Naive B cell (primary cell): ENCODE measurements around the gene PTPRCAP. TPM values are rescaled to one million over a fixed set of nuclear protein-coding genes. Genes with fewer than 3 reads are reported as not detected.

Experiments
- ATAC-seq, 2 donors: fragments of 150-1000 bp; cut with Tn5 transposase; 2 replicates each; pipeline ENCODE4 v1.10.0; 2021; ENCODE audit warnings: low read depth in 2 of 2, mild to moderate bottlenecking in 2 of 2, moderate library complexity in 2 of 2
- DNase-seq: peaks from one replicate; pipeline ENCODE4 v3.0.0; 2022
- H3K27ac Mint-ChIP-seq, 6 donors: one replicate each; pipeline ENCODE4 v1.8.0; 2020 to 2022; ENCODE audit warnings: mild to moderate bottlenecking in 6 of 6, mixed read lengths in 6 of 6, moderate library complexity in 5 of 6, inconsistent platforms in 2 of 6
- H3K27me3 Mint-ChIP-seq, 3 donors: one replicate each; pipeline ENCODE4 v1.8.0; 2021 to 2022; ENCODE audit warnings: mixed read lengths in 3 of 3, mild to moderate bottlenecking in 1 of 3
- H3K36me3 Mint-ChIP-seq, 2 donors: one replicate each; pipeline ENCODE4 v1.8.0; 2020 to 2022; ENCODE audit warnings: mixed read lengths in 2 of 2, inconsistent platforms in 1 of 2, mild to moderate bottlenecking in 1 of 2
- H3K4me1 Mint-ChIP-seq, 3 donors: one replicate each; pipeline ENCODE4 v1.8.0; 2020 to 2022; ENCODE audit warnings: mixed read lengths in 3 of 3, inconsistent platforms in 1 of 3, mild to moderate bottlenecking in 1 of 3, moderate library complexity in 1 of 3
- H3K4me3 Mint-ChIP-seq, 8 donors: one replicate each; pipeline ENCODE4 v1.8.0; 2020 to 2022; ENCODE audit warnings: mild to moderate bottlenecking in 8 of 8, mixed read lengths in 8 of 8, moderate library complexity in 8 of 8, inconsistent platforms in 2 of 8
- H3K9me3 Mint-ChIP-seq, 7 donors: one replicate each; pipeline ENCODE4 v1.8.0; 2020 to 2022; ENCODE audit warnings: mixed read lengths in 7 of 7, mild to moderate bottlenecking in 5 of 7, inconsistent platforms in 2 of 7, moderate library complexity in 1 of 7
- polyA plus RNA-seq, 6 donors: library from polyadenylated mRNA; unstranded; fragments of 300-500 nt; fragmentation: Illumina TruSeq; gene quantifications; one replicate each; pipeline ENCODE4 v1.2.3, GENCODE V29; 2021; ENCODE audit warnings: low read depth in 6 of 6

Gene PTPRCAP
- polyA plus RNA-seq, 6 donors from 2014 or later: 953 to 1,146 (median 1,009) TPM

- DNase-seq (no peak), ATAC-seq (no peak)
- H3K27ac Mint-ChIP-seq: peak overlapping the region; percentile 16 to 82 (median 72)
- H3K4me1 Mint-ChIP-seq: peaks cover 32 to 58% (median 50%) of the 10 kb centered on the region in 3 donors
- H3K4me3 Mint-ChIP-seq: peak overlapping the region in 4 of 8 donors; percentile 19 to 70 (median 50)
- no peaks in the 10 kb centered on the region for H3K27me3 Mint-ChIP-seq
- no peaks in the 10 kb centered on the region for H3K9me3 Mint-ChIP-seq
- peaks cover 0 to 4% of the 10 kb centered on the region in 2 donors for H3K36me3 Mint-ChIP-seq
Measured at GRCh38 chr11:67396587-67397389, 40.7 kb downstream of the PTPRCAP start.

GRCh38 chr11:67396259-67396581 lies 41.3 kb downstream of the PTPRCAP start:
- no peaks in the 10 kb centered on the region for H3K9me3 Mint-ChIP-seq
- peak overlapping the region in 3 of 6 donors; percentile 30 to 79 (median 34) for H3K27ac Mint-ChIP-seq
- peaks cover 36 to 61% (median 54%) of the 10 kb centered on the region in 3 donors for H3K4me1 Mint-ChIP-seq
- DNase-seq (no peak), ATAC-seq (no peak)
- H3K36me3 Mint-ChIP-seq: peaks cover 0 to 4% of the 10 kb centered on the region in 2 donors
- peak overlapping the region in 2 of 8 donors; percentile 41 to 47 for H3K4me3 Mint-ChIP-seq
- H3K27me3 Mint-ChIP-seq: no peaks in the 10 kb centered on the region

GRCh38 chr11:67395555-67396258 lies 41.8 kb downstream of the PTPRCAP start:
- peak overlapping the region in 1 of 8 donors; percentile 41 for H3K4me3 Mint-ChIP-seq
- H3K27ac Mint-ChIP-seq: peak overlapping the region in 3 of 6 donors; percentile 30 to 79 (median 48)
- no peaks in the 10 kb centered on the region for H3K27me3 Mint-ChIP-seq
- H3K36me3 Mint-ChIP-seq: peaks cover 0 to 3% of the 10 kb centered on the region in 2 donors
- ATAC-seq: no peak
- peaks cover 41 to 62% (median 56%) of the 10 kb centered on the region in 3 donors for H3K4me1 Mint-ChIP-seq
- DNase-seq: no peak
- H3K9me3 Mint-ChIP-seq: no peaks in the 10 kb centered on the region

- peaks cover 46 to 61% (median 58%) of the 10 kb centered on the region in 3 donors for H3K4me1 Mint-ChIP-seq
- ATAC-seq (no peak), DNase-seq (no peak)
- peak overlapping the region in 3 of 6 donors; percentile 34 to 90 (median 81) for H3K27ac Mint-ChIP-seq
- H3K36me3 Mint-ChIP-seq: no peaks in the 10 kb centered on the region
- H3K9me3 Mint-ChIP-seq: no peaks in the 10 kb centered on the region
- H3K27me3 Mint-ChIP-seq: no peaks in the 10 kb centered on the region
- H3K4me3 Mint-ChIP-seq: peak overlapping the region; percentile 45 to 82 (median 63)
Measured at GRCh38 chr11:67393990-67394389, 43.5 kb downstream of the PTPRCAP start.

- peaks cover 50 to 65% (median 58%) of the 10 kb centered on the region in 3 donors for H3K4me1 Mint-ChIP-seq
- no peaks in the 10 kb centered on the region for H3K36me3 Mint-ChIP-seq
- no peak for ATAC-seq
- no peak for DNase-seq
- H3K27me3 Mint-ChIP-seq: no peaks in the 10 kb centered on the region
- H3K9me3 Mint-ChIP-seq: no peaks in the 10 kb centered on the region
- H3K4me3 Mint-ChIP-seq: peak overlapping the region; percentile 45 to 82 (median 66)
- H3K27ac Mint-ChIP-seq: peak overlapping the region in 2 of 6 donors; percentile 32 to 81
Measured at GRCh38 chr11:67393437-67393836, 44.0 kb downstream of the PTPRCAP start.

- ATAC-seq (peak; percentile 2 to 7), DNase-seq (no peak)
- Mint-ChIP-seq H3K9me3 (no peaks in the 10 kb centered on the region), H3K27ac (peak overlapping the region in 3 of 6 donors; percentile 60 to 86 (median 80)), H3K27me3 (no peaks in the 10 kb centered on the region), H3K36me3 (no peaks in the 10 kb centered on the region), H3K4me3 (peak overlapping the region; percentile 79 to 93 (median 90)), H3K4me1 (peaks cover 45 to 57% (median 51%) of the 10 kb centered on the region in 3 donors)
Measured at GRCh38 chr11:67392183-67392715, 45.2 kb downstream of the PTPRCAP start.

- DNase-seq: peak; percentile 89
- H3K27me3 Mint-ChIP-seq: no peaks in the 10 kb centered on the region
Measured at GRCh38 chr11:67391304-67392182, 45.9 kb downstream of the PTPRCAP start, which contains the start of gene RAD9A. TSS of gene RAD9A (plus strand) at chr11:67391986. CDS start at chr11:67392045, 59 bp downstream.

GRCh38 chr11:67390947-67391303 lies 46.6 kb downstream of the PTPRCAP start:
- Mint-ChIP-seq H3K36me3 (no peaks in the 10 kb centered on the region), H3K27ac (peak overlapping the region; percentile 56 to 94 (median 91)), H3K27me3 (no peaks in the 10 kb centered on the region), H3K4me1 (peaks cover 35 to 46% (median 45%) of the 10 kb centered on the region in 3 donors), H3K4me3 (peak overlapping the region; percentile 79 to 93 (median 90)), H3K9me3 (no peaks in the 10 kb centered on the region)
- DNase-seq (no peak), ATAC-seq (no peak)

More at GRCh38 chr11:67391304-67392182, 45.9 kb downstream of the PTPRCAP start, which contains the start of gene RAD9A:
- Mint-ChIP-seq H3K9me3 (no peaks in the 10 kb centered on the region), H3K4me1 (peaks cover 39 to 51% (median 48%) of the 10 kb centered on the region in 3 donors), H3K36me3 (no peaks in the 10 kb centered on the region), H3K4me3 (peak within 1 kb of the TSS; percentile 79 to 93 (median 90)), H3K27ac (peak within 1 kb of the TSS; percentile 79 to 94 (median 91))
- ATAC-seq: peak; percentile 83 to 85

GRCh38 chr11:67389477-67389876 lies 48.0 kb downstream of the PTPRCAP start:
- Mint-ChIP-seq H3K27me3 (no peaks in the 10 kb centered on the region), H3K4me3 (peak overlapping the region; percentile 61 to 88 (median 72)), H3K9me3 (no peaks in the 10 kb centered on the region), H3K4me1 (peaks cover 35 to 46% (median 45%) of the 10 kb centered on the region in 3 donors), H3K27ac (peak overlapping the region in 4 of 6 donors; percentile 71 to 95 (median 80)), H3K36me3 (no peaks in the 10 kb centered on the region)
- ATAC-seq (peak; percentile 32 to 33), DNase-seq (peak; percentile 51)

- Mint-ChIP-seq H3K27ac (peak overlapping the region in 1 of 6 donors; percentile 65), H3K36me3 (no peaks in the 10 kb centered on the region), H3K4me1 (peaks cover 28 to 33% (median 32%) of the 10 kb centered on the region in 3 donors), H3K9me3 (no peaks in the 10 kb centered on the region), H3K27me3 (no peaks in the 10 kb centered on the region), H3K4me3 (peak overlapping the region in 1 of 8 donors; percentile 40)
- DNase-seq (no peak), ATAC-seq (no peak)
Measured at GRCh38 chr11:67387518-67387917, 50.0 kb downstream of the PTPRCAP start.

- no peaks in the 10 kb centered on the region for H3K9me3 Mint-ChIP-seq
- H3K27me3 Mint-ChIP-seq: no peaks in the 10 kb centered on the region
- DNase-seq (no peak), ATAC-seq (no peak)
- no peak overlapping the region for H3K27ac Mint-ChIP-seq
- H3K4me1 Mint-ChIP-seq: peaks cover 27 to 33% (median 32%) of the 10 kb centered on the region in 3 donors
- H3K36me3 Mint-ChIP-seq: no peaks in the 10 kb centered on the region
- H3K4me3 Mint-ChIP-seq: peak overlapping the region in 1 of 8 donors; percentile 40
Measured at GRCh38 chr11:67387069-67387468, 50.4 kb downstream of the PTPRCAP start.
